ENCODE results near the gene FBXL7.

Gene FBXL7

DNA sequence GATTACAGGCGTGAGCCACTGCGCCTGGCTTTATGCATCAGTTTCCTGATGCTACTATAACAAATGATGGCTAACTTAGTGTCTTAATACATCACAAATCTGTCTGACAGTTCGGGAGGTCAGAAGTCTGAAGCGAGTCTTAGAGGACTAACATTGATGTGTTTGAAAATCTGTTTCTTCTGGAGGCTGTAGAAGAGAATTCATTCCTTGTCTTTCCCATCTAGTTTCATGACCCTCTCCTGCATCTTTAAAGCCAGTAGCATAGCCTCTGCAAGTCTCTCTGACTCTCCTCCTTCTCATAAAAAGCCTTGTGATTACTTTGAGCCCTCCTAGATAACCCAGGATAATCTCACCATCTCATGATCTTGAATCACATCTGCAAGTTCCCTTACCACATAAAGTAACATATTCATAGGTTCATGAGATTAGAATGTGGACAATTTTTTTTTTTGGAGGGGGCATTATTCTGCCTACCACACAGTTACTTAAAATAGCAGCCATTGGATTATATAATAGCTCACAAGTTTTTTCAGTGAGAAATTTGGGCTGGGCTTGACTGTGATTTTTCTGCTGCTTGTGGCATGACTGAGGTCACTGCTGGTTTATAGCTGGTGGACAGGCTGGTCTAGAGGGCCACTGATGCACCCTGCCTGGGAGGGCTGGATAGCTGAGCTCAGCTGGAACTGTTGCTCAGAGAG lies 134.8 kb downstream of the FBXL7 start:
- no peaks in the 10 kb centered on the region for H3K9me3 ChIP-seq (ENCODE audit: insufficient read depth, low read depth, low read length)
- H3K36me3 ChIP-seq (ENCODE audit: insufficient read depth, low read length): no peaks in the 10 kb centered on the region
- no peaks in the 10 kb centered on the region for H3K4me1 ChIP-seq (ENCODE audit: insufficient read depth, low read length, poor library complexity, severe bottlenecking)
- TF ChIP-seq EZH2phosphoT487 (IDR thresholded peaks at IDR 0.05; ENCODE audit: borderline replicate concordance) (no peak), CTCF (conservative IDR thresholded peaks at IDR 0.05; ENCODE audit: low read length) (no peak)
- no peak overlapping the region for H3K4me3 ChIP-seq (ENCODE audit: low read length, poor library complexity, severe bottlenecking)
- H2AFZ ChIP-seq (ENCODE audit: low read length): no peak overlapping the region
- H3F3A ChIP-seq (ENCODE audit: low read depth): no peaks in the 10 kb centered on the region
- H3K4me2 ChIP-seq (ENCODE audit: low read depth, low read length, poor library complexity, severe bottlenecking): no peak overlapping the region
- no peaks in the 10 kb centered on the region for H3K79me2 ChIP-seq (ENCODE audit: insufficient read depth, low read length)
- no peaks in the 10 kb centered on the region for H4K20me1 ChIP-seq (ENCODE audit: insufficient read depth, low read length, poor library complexity, severe bottlenecking)
- H3K9me2 ChIP-seq (replicated peaks; ENCODE audit: low read depth, low read length): no peaks in the 10 kb centered on the region
- H3K9ac ChIP-seq (ENCODE audit: low read depth, low read length, poor library complexity, severe bottlenecking): no peak overlapping the region
- no peaks in the 10 kb centered on the region for H3K27me3 ChIP-seq (ENCODE audit: insufficient read depth, low read length, poor library complexity, severe bottlenecking)

DNA sequence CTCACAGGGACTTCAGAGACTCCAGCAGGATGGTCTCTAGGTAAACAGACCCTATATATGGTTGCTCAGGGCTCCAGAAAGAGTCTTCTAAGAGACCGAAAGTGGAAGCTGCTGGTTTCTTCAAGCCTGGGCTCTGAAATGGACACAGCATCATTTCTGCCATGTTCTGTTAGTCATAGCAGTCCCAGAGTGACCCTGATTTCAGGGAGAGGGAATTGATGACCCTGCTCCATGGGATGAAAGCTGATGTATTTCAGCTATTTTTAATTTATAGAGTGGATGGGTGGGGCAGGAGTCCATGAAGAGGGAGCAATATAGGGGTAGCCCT lies 135.3 kb downstream of the FBXL7 start:
- H3K4me2 ChIP-seq (ENCODE audit: low read depth, low read length, poor library complexity, severe bottlenecking): no peak overlapping the region
- no peaks in the 10 kb centered on the region for H3F3A ChIP-seq (ENCODE audit: low read depth)
- H3K9me2 ChIP-seq (replicated peaks; ENCODE audit: low read depth, low read length): no peaks in the 10 kb centered on the region
- no peaks in the 10 kb centered on the region for H4K20me1 ChIP-seq (ENCODE audit: insufficient read depth, low read length, poor library complexity, severe bottlenecking)
- H3K4me3 ChIP-seq (ENCODE audit: low read length, poor library complexity, severe bottlenecking): no peak overlapping the region
- TF ChIP-seq EZH2phosphoT487 (IDR thresholded peaks at IDR 0.05; ENCODE audit: borderline replicate concordance) (no peak), CTCF (conservative IDR thresholded peaks at IDR 0.05; ENCODE audit: low read length) (no peak)
- H3K4me1 ChIP-seq (ENCODE audit: insufficient read depth, low read length, poor library complexity, severe bottlenecking): no peaks in the 10 kb centered on the region
- no peak overlapping the region for H3K9ac ChIP-seq (ENCODE audit: low read depth, low read length, poor library complexity, severe bottlenecking)
- H3K27me3 ChIP-seq (ENCODE audit: insufficient read depth, low read length, poor library complexity, severe bottlenecking): no peaks in the 10 kb centered on the region
- no peaks in the 10 kb centered on the region for H3K79me2 ChIP-seq (ENCODE audit: insufficient read depth, low read length)
- no peaks in the 10 kb centered on the region for H3K36me3 ChIP-seq (ENCODE audit: insufficient read depth, low read length)
- no peak overlapping the region for H2AFZ ChIP-seq (ENCODE audit: low read length)
- no peaks in the 10 kb centered on the region for H3K9me3 ChIP-seq (ENCODE audit: insufficient read depth, low read depth, low read length)

GRCh38 chr5:15637345-15637744 lies 137.4 kb downstream of the FBXL7 start:
- H2AFZ ChIP-seq (ENCODE audit: low read length): no peak overlapping the region
- H3K9me2 ChIP-seq (replicated peaks; ENCODE audit: low read depth, low read length): no peaks in the 10 kb centered on the region
- H4K20me1 ChIP-seq (ENCODE audit: insufficient read depth, low read length, poor library complexity, severe bottlenecking): no peaks in the 10 kb centered on the region
- no peak overlapping the region for H3K4me3 ChIP-seq (ENCODE audit: low read length, poor library complexity, severe bottlenecking)
- H3K4me2 ChIP-seq (ENCODE audit: low read depth, low read length, poor library complexity, severe bottlenecking): no peak overlapping the region
- H3K9me3 ChIP-seq (ENCODE audit: insufficient read depth, low read depth, low read length): no peaks in the 10 kb centered on the region
- no peaks in the 10 kb centered on the region for H3K36me3 ChIP-seq (ENCODE audit: insufficient read depth, low read length)
- TF ChIP-seq CTCF (conservative IDR thresholded peaks at IDR 0.05; ENCODE audit: low read length) (no peak), EZH2phosphoT487 (IDR thresholded peaks at IDR 0.05; ENCODE audit: borderline replicate concordance) (no peak)
- H3F3A ChIP-seq (ENCODE audit: low read depth): no peaks in the 10 kb centered on the region
- H3K79me2 ChIP-seq (ENCODE audit: insufficient read depth, low read length): no peaks in the 10 kb centered on the region
- H3K9ac ChIP-seq (ENCODE audit: low read depth, low read length, poor library complexity, severe bottlenecking): no peak overlapping the region
- no peaks in the 10 kb centered on the region for H3K27me3 ChIP-seq (ENCODE audit: insufficient read depth, low read length, poor library complexity, severe bottlenecking)
- H3K4me1 ChIP-seq (ENCODE audit: insufficient read depth, low read length, poor library complexity, severe bottlenecking): no peaks in the 10 kb centered on the region
